RWPE1 (cell line): ENCODE results near the gene VPS50.

ENCODE experiments used
- CTCF ChIA-PET: fragments of 350-600 bp; sonication (Branson Sonifier 250); formaldehyde crosslinking; extraction: SDS; loops from one replicate; lab custom pipeline; 2021; lab: Yijun Ruan, JAX
- POLR2A ChIA-PET: fragments of 400-600 bp; formaldehyde crosslinking; extraction: SDS; loops from one replicate; lab custom pipeline; 2020; ENCODE audit warnings: antibody characterized with exemption; ENCODE audit not compliant: low non-redundant PET; lab: Yijun Ruan, JAX
- DNase-seq: peaks from one replicate; pipeline ENCODE4 v3.0.0; 2012; ENCODE audit warnings: low spot score
- H3K27ac ChIP-seq: fragments of 450-650 bp; 2 replicates; pipeline ENCODE4 v1.5.1; 2017
- TF ChIP-seq, protein P1 (sequence below): fragments of 450-650 bp; conservative IDR thresholded peaks from 2 replicates; pipeline ENCODE4 v1.5.1; 2017; ENCODE audit warnings: low read depth, mild to moderate bottlenecking

The VPS50 gene

DNA sequence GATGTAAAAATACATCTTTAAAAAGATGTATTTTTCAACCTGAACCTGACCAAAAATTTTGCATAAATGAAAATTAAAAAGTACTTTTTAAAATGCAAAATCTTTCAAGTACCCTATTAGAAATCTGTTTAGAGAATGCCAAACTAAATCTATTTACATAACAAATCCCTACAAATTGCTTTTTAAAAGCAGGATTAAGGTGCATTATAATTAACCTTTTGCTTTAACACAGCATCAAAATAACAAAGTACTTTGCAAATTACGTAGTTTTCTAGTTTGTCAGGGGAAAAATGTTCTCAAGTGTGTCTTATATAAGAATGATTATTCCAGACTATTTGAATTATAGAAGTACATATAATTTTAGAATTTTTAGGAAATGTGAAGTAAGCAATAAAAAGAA lies 160.8 kb downstream of the VPS50 start:
- H3K27ac ChIP-seq = no peak overlapping the region
- ChIA-PET POLR2A (no interaction called here), CTCF (no interaction called here)
- no peak for DNase-seq
- TF ChIP-seq, protein P1, sequence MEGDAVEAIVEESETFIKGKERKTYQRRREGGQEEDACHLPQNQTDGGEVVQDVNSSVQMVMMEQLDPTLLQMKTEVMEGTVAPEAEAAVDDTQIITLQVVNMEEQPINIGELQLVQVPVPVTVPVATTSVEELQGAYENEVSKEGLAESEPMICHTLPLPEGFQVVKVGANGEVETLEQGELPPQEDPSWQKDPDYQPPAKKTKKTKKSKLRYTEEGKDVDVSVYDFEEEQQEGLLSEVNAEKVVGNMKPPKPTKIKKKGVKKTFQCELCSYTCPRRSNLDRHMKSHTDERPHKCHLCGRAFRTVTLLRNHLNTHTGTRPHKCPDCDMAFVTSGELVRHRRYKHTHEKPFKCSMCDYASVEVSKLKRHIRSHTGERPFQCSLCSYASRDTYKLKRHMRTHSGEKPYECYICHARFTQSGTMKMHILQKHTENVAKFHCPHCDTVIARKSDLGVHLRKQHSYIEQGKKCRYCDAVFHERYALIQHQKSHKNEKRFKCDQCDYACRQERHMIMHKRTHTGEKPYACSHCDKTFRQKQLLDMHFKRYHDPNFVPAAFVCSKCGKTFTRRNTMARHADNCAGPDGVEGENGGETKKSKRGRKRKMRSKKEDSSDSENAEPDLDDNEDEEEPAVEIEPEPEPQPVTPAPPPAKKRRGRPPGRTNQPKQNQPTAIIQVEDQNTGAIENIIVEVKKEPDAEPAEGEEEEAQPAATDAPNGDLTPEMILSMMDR = no peak

DNA sequence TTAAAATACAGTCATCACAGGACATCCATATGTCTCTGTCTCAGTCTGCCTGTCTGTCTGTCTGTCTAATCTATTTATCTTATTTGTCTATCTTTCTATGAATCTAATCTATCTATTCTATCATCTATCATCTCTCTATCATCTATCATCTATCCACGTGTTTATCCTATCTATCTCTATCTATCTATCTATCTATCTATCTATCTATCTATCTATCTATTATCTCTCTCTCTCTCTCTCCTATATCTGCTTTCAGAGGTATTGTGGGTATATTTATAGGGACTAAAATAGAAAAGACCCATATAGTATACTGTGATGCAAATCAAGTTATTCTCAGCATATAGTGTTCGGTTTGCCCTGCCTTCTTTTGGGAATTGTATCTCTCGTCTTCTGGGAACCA lies 167.5 kb downstream of the VPS50 start:
- CTCF ChIA-PET = no interaction called here

DNA sequence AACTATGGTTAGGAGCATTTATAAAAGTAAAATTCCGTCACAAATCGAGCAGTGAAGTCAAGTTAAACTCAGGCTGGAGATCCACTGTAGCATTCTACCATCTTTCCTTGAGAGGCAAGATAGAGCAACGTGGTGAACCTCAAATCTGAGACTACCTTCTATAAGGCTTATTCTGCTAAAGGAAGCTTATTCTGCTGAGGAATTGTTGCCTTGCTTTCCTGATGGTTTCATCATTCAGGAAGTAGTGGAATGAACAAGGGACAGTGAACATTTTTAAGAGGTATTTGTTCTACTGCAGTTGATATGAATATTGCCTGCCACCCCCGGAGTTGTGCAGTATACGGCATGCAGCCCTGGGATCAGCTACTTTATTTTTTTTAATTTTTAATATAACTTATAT lies 170.8 kb downstream of the VPS50 start:
- ChIA-PET POLR2A (no interaction called here), CTCF (no interaction called here)
- DNase-seq = no peak
- H3K27ac ChIP-seq = no peak overlapping the region
- TF ChIP-seq, protein P1 = no peak

More for the DNA sequence above, 167.5 kb downstream of the VPS50 start:
- H3K27ac ChIP-seq = no peak overlapping the region
- TF ChIP-seq, protein P1 = no peak
- POLR2A ChIA-PET = no interaction called here
- DNase-seq = no peak

DNA sequence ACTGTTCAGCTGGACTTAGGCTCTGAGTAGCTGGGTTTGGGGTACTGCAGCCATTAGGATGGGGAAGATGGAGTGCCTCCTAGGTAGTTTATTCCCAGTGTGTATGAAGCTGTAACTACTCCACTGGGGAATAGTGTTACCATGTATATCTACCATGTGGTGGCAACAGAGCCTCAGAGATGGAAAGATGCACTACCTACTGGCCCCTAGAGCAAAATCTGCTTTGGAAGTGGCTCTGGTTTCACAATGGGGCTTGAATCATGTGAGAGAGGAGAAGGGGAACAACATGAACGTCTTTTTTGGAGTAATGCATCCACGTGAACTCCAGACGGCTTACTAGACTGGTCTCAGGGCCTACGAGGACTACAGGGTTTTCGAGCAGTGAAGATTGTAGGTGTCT lies 175.1 kb downstream of the VPS50 start:
- no peak for DNase-seq
- H3K27ac ChIP-seq = no peak overlapping the region
- CTCF ChIA-PET = no interaction called here
- POLR2A ChIA-PET = no interaction called here
- TF ChIP-seq, protein P1 = no peak

DNA sequence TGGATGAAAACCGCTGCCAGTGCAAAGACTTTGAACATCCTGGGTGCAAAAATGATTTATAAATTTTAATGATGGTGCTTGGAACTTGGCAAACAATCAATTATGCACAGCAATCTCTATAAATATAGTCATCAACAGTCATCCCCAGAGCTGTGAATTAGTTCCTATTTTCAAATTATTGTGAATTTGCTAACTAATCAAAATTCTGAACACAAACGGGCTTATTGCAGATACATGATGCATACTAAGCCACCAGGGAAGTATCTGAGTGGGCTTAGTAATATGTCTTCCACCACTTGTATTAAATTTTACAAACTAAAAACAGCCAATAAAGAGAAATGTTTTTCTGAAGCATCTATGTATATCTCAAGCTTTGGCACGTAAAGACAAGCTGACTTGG lies 177.2 kb downstream of the VPS50 start:
- CTCF ChIA-PET = interaction anchor here (0.6 to 1.3 kb wide), 2 partner anchors 33 to 513 kb away, joined by 3 read pairs; no protein-coding TSS in a partner anchor

More for the DNA sequence above, 177.2 kb downstream of the VPS50 start:
- POLR2A ChIA-PET = no interaction called here
- TF ChIP-seq, protein P1 = no peak
- H3K27ac ChIP-seq = no peak overlapping the region
- DNase-seq = no peak
